ENCODE results near the gene GOT2. TPM values are rescaled to one million over a fixed set of nuclear protein-coding genes. Genes with fewer than 3 reads are reported as not detected.
"Not testable (repeated sequence)": the region's sequence is repeated elsewhere in the genome, so short reads cannot be mapped to it uniquely, and the experiment has no call there.

GOT2 gene
- total RNA-seq: 100 to 1,000 TPM; 125 to 127 TPM

DNA sequence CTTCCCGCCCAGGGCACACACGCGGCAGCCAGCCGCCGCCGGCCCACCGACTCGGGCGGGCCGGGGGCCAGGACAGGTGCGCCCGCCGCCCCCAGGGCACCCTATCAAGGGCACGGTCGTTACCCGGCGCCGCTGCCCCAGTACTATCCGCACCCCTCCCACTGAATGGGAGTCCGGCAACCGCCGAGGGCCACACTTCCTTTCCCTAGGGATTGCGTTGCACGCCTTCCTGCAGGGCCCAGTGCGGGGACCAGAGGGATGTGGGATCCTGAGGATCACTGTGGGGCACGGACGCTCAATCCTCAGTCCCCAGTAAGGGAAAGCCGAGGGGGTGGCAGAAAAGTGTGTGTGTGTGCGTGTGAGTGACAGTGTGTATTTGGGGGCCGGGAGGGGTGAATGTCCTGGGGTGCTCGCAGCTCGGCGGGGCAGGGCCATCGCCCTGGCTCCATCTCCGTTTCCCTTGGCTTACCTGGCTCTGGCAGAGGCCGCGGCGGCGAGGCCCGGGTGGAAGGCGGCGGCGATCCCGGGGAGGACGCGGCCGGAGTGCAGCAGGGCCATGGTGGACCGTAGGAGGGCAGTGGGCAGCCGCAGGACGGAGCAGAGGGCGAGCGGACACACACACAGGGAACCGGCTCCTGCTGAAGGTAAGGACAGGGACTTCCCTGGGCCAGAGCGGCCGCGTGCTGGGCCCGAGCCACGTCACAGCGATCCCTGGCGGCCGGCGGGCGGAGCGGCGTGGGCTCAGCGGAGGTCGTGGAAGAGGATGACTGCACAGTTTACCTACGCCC, at the start of gene GOT2:
Gene GOT2, minus strand, starts transcription at position 646 of the 788 bp plus-strand sequence. Its CDS starts 88 bp downstream, at position 558.
- peaks cover 38% of the 10 kb centered on the region for H3K4me1 Mint-ChIP-seq (ENCODE audit: low read depth)

GRCh38 chr16:58779291-58779690, 45.2 kb upstream of the GOT2 start:
- intact Hi-C loops (cut with micrococcal nuclease); H3K27me3 Mint-ChIP-seq; DNase-seq; H3K4me3 Mint-ChIP-seq; H3K27ac Mint-ChIP-seq; POLR2A ChIA-PET; CTCF ChIA-PET; H3K9me3 Mint-ChIP-seq; H3K4me1 Mint-ChIP-seq (ENCODE audit: low read depth); H3K36me3 Mint-ChIP-seq: not testable (repeated sequence)

More for the DNA sequence above, at the start of gene GOT2:
- Mint-ChIP-seq H3K27ac (peak within 1 kb of the TSS; percentile 88), H3K9me3 (no peaks in the 10 kb centered on the region), H3K36me3 (peaks cover 20% of the 10 kb centered on the region), H3K4me3 (peak within 1 kb of the TSS; percentile 98), H3K27me3 (no peaks in the 10 kb centered on the region)
- POLR2A ChIA-PET: interaction anchor here (1.9 kb wide), 1 partner anchor 49 kb away, joined by 5 read pairs; the partner anchor contains the start of gene SLC38A7
- CTCF ChIA-PET: interaction anchor here (0.7 to 1.0 kb wide), 5 partner anchors 13 to 106 kb away, joined by 3 to 5 read pairs (median 3); no protein-coding TSS in a partner anchor
- peak; percentile 88 for DNase-seq
- intact Hi-C loops (cut with micrococcal nuclease): loop anchor here (1.0 to 5.0 kb wide), 5 partner anchors 104 to 605 kb away; partner anchors contain the start of genes CFAP20 and GINS3

DNA sequence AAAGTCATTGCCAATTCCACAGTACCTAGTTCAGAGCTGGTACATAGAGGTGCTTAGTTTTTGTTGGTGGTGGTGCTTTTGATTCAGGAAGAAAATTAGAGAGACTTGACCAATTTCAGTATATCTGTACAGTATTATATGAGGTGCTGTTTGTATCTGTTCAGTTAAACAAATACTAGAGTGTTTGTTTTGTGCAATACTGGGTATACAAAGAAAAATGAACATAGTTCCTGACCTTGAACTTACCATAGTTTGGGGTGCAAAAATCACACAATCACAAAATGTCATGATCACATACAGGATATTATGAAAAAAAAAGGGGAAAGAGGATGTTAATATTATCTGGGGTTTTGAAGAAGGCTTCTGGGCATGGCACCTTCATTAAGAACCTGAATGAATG, 39.8 kb upstream of the GOT2 start:
- H3K4me3 Mint-ChIP-seq: no peak overlapping the region
- ChIA-PET POLR2A (no interaction called here), CTCF (interaction anchor here (0.6 kb wide), 1 partner anchor 114 kb away, joined by 4 read pairs; no protein-coding TSS in a partner anchor)
- H3K36me3 Mint-ChIP-seq: no peaks in the 10 kb centered on the region
- no peaks in the 10 kb centered on the region for H3K9me3 Mint-ChIP-seq
- no peaks in the 10 kb centered on the region for H3K4me1 Mint-ChIP-seq (ENCODE audit: low read depth)
- H3K27ac Mint-ChIP-seq: no peak overlapping the region
- peaks cover 3% of the 10 kb centered on the region for H3K27me3 Mint-ChIP-seq
- intact Hi-C loops (cut with micrococcal nuclease): no loop called here
- no peak for DNase-seq

GRCh38 chr16:58768145-58768544, 34.0 kb upstream of the GOT2 start:
- Mint-ChIP-seq H3K36me3 (no peaks in the 10 kb centered on the region), H3K27ac (no peak overlapping the region), H3K4me1 (ENCODE audit: low read depth) (no peaks in the 10 kb centered on the region), H3K27me3 (peaks cover 3% of the 10 kb centered on the region), H3K9me3 (no peaks in the 10 kb centered on the region), H3K4me3 (no peak overlapping the region)
- ChIA-PET CTCF (interaction anchor here (1.5 kb wide), 1 partner anchor 12 kb away, joined by 6 read pairs; no protein-coding TSS in a partner anchor), POLR2A (no interaction called here)
- intact Hi-C loops (cut with micrococcal nuclease): no loop called here
- no peak for DNase-seq

- intact Hi-C loops (cut with micrococcal nuclease): no loop called here
These were observed 33.5 kb upstream of the GOT2 start for GRCh38 chr16:58767581-58767980.

DNA sequence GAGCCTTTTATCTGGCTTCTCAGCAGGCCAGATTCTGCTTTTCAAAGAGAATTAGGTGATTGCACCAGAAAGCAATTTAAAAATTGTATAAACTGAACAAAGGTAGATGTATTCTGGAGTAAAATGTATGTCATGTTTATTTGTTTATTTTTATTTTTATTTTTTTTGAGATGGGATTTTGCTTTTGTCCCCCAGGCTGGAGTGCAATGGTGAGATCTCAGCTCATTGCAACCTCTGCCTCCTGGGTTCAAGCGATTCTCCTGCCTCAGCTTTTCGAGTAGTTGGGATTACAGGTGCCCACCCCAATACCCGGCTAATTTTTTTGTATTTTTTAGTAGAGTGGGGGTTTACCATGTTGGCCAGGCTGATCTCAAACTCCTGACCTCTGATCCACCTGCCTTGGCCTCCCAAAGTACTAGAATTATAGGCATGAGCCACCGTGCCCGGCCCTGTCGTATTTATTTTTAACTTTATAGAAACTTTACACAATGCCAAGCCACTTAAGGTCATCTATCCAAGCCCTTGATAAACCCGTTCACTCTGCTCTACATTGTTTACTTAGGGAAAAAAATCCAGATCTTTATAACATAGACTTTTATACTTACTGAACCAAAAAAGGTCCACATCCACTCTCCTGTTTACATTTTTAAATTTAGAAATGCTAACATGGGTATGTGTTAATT, 22.7 kb upstream of the GOT2 start:
- Mint-ChIP-seq H3K27ac (no peak overlapping the region), H3K4me1 (ENCODE audit: low read depth) (peaks cover 8% of the 10 kb centered on the region), H3K4me3 (no peak overlapping the region), H3K27me3 (no peaks in the 10 kb centered on the region), H3K36me3 (no peaks in the 10 kb centered on the region), H3K9me3 (no peaks in the 10 kb centered on the region)
- intact Hi-C loops (cut with micrococcal nuclease): loop anchor here (1.0 to 5.0 kb wide), 6 partner anchors 24 to 420 kb away; partner anchors contain the start of genes CNOT1 and SLC38A7
- POLR2A ChIA-PET: interaction anchor here (1.0 kb wide), 1 partner anchor 24 kb away, joined by 6 read pairs; no protein-coding TSS in a partner anchor
- CTCF ChIA-PET: interaction anchor here (0.7 to 3.5 kb wide), 34 partner anchors 11 to 1432 kb away, joined by 3 to 96 read pairs (median 5); partner anchors contain the start of genes NDRG4, SETD6 and SLC38A7
- DNase-seq: no peak

More at GRCh38 chr16:58767581-58767980, 33.5 kb upstream of the GOT2 start:
- no peak for DNase-seq
- Mint-ChIP-seq H3K36me3 (no peaks in the 10 kb centered on the region), H3K4me1 (ENCODE audit: low read depth) (no peaks in the 10 kb centered on the region), H3K27ac (no peak overlapping the region), H3K27me3 (peaks cover 1% of the 10 kb centered on the region), H3K9me3 (no peaks in the 10 kb centered on the region), H3K4me3 (no peak overlapping the region)
- ChIA-PET POLR2A (no interaction called here), CTCF (interaction anchor here (1.5 kb wide), 1 partner anchor 11 kb away, joined by 6 read pairs; no protein-coding TSS in a partner anchor)

- Mint-ChIP-seq H3K4me3 (no peak overlapping the region), H3K9me3 (no peaks in the 10 kb centered on the region)
These were observed 22.0 kb upstream of the GOT2 start for GRCh38 chr16:58755989-58756649.

DNA sequence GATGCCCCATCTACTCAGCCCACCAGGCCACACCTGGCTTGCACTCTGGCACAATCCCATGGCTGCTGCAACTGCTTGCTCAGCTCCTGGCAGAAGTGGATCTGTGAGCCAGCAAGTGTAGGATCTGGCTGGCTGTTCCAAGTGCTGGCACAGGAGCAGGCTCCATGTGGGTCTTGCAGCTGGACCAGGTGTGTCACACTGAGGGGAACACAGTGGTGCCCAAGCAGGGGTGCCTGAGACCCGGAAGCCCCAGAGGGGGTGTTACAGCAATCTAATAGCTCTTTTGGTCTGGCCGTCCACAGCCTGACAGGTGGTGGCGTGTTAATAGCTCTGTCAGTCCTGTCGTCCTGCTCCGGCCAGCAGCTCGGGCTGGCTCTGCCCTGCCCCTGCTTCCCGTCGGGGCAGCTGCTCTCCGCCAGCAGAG, 19.6 kb upstream of the GOT2 start:
- CTCF ChIA-PET: interaction anchor here (1.3 kb wide), 1 partner anchor 417 kb away, joined by 4 read pairs; no protein-coding TSS in a partner anchor
- no peaks in the 10 kb centered on the region for H3K36me3 Mint-ChIP-seq
- peaks cover 8% of the 10 kb centered on the region for H3K4me1 Mint-ChIP-seq (ENCODE audit: low read depth)
- intact Hi-C loops (cut with micrococcal nuclease): no loop called here
- H3K9me3 Mint-ChIP-seq: peaks cover 5% of the 10 kb centered on the region
- POLR2A ChIA-PET: no interaction called here
- H3K27ac Mint-ChIP-seq: no peak overlapping the region
- no peak overlapping the region for H3K4me3 Mint-ChIP-seq
- no peak for DNase-seq
- no peaks in the 10 kb centered on the region for H3K27me3 Mint-ChIP-seq

More at GRCh38 chr16:58755989-58756649, 22.0 kb upstream of the GOT2 start:
- Mint-ChIP-seq H3K27me3 (no peaks in the 10 kb centered on the region), H3K4me1 (ENCODE audit: low read depth) (peaks cover 8% of the 10 kb centered on the region), H3K36me3 (no peaks in the 10 kb centered on the region), H3K27ac (peak overlapping the region; percentile 1)
- peak; percentile 88 for DNase-seq
- intact Hi-C loops (cut with micrococcal nuclease): loop anchor here (1.0 to 5.0 kb wide), 6 partner anchors 24 to 420 kb away; partner anchors contain the start of genes CNOT1 and SLC38A7
- POLR2A ChIA-PET: interaction anchor here (0.6 to 1.0 kb wide), 3 partner anchors 24 to 239 kb away, joined by 3 to 6 read pairs (median 3); no protein-coding TSS in a partner anchor
- CTCF ChIA-PET: interaction anchor here (0.5 to 3.5 kb wide), 45 partner anchors 8 to 1433 kb away, joined by 3 to 96 read pairs (median 4); partner anchors contain the start of genes GOT2, NDRG4, PRSS54 and SETD6

- ChIA-PET CTCF (interaction anchor here (1.3 kb wide), 1 partner anchor 12 kb away, joined by 3 read pairs; no protein-coding TSS in a partner anchor), POLR2A (no interaction called here)
- H3K9me3 Mint-ChIP-seq: peaks cover 3% of the 10 kb centered on the region
- H3K27ac Mint-ChIP-seq: no peak overlapping the region
- H3K36me3 Mint-ChIP-seq: no peaks in the 10 kb centered on the region
- no peak for DNase-seq
- no peaks in the 10 kb centered on the region for H3K27me3 Mint-ChIP-seq
- intact Hi-C loops (cut with micrococcal nuclease): no loop called here
- no peaks in the 10 kb centered on the region for H3K4me1 Mint-ChIP-seq (ENCODE audit: low read depth)
- no peak overlapping the region for H3K4me3 Mint-ChIP-seq
These were observed 10.4 kb upstream of the GOT2 start for GRCh38 chr16:58744497-58744896.

GRCh38 chr16:58741976-58742375, 7.9 kb upstream of the GOT2 start:
- H3K36me3 Mint-ChIP-seq: no peaks in the 10 kb centered on the region
- DNase-seq: no peak
- intact Hi-C loops (cut with micrococcal nuclease): no loop called here
- H3K27ac Mint-ChIP-seq: no peak overlapping the region
- no peaks in the 10 kb centered on the region for H3K27me3 Mint-ChIP-seq
- no peaks in the 10 kb centered on the region for H3K9me3 Mint-ChIP-seq
- CTCF ChIA-PET: no interaction called here
- POLR2A ChIA-PET: no interaction called here
- no peaks in the 10 kb centered on the region for H3K4me1 Mint-ChIP-seq (ENCODE audit: low read depth)
- H3K4me3 Mint-ChIP-seq: no peak overlapping the region

- no peak for DNase-seq
- ChIA-PET CTCF (no interaction called here), POLR2A (no interaction called here)
- no peak overlapping the region for H3K27ac Mint-ChIP-seq
- H3K4me1 Mint-ChIP-seq (ENCODE audit: low read depth): no peaks in the 10 kb centered on the region
- no peak overlapping the region for H3K4me3 Mint-ChIP-seq
- H3K27me3 Mint-ChIP-seq: no peaks in the 10 kb centered on the region
- H3K9me3 Mint-ChIP-seq: no peaks in the 10 kb centered on the region
- H3K36me3 Mint-ChIP-seq: no peaks in the 10 kb centered on the region
- intact Hi-C loops (cut with micrococcal nuclease): no loop called here
These were observed 7.0 kb upstream of the GOT2 start for GRCh38 chr16:58741166-58741565.

All from activated CD4-positive, alpha-beta memory T cell treated with anti-CD3 and anti-CD28 coated beads for 36 hours (primary cell).